Mucosa of rectum (tissue), 2 donors: ENCODE data around the gene PTPRD.

ENCODE experiments used
- H3K27ac ChIP-seq, 2 donors: one replicate each; pipeline ENCODE4 v1.7.0; 2013; ENCODE audit warnings: inconsistent platforms in 2 of 2, low read depth in 2 of 2, low read length in 2 of 2
- H3K27me3 ChIP-seq, 2 donors: one replicate each; pipeline ENCODE4 v1.7.0; 2013; ENCODE audit warnings: low read length in 2 of 2; ENCODE audit not compliant: control insufficient read depth in 2 of 2, insufficient read depth in 2 of 2
- H3K36me3 ChIP-seq, 2 donors: one replicate each; pipeline ENCODE4 v1.7.0; 2013; ENCODE audit warnings: low read length in 2 of 2; ENCODE audit not compliant: control insufficient read depth in 2 of 2, insufficient read depth in 2 of 2
- H3K4me1 ChIP-seq, 2 donors: one replicate each; pipeline ENCODE4 v1.7.0; 2013; ENCODE audit warnings: low read length in 2 of 2, mild to moderate bottlenecking in 1 of 2; ENCODE audit not compliant: control insufficient read depth in 2 of 2, insufficient read depth in 2 of 2
- H3K4me3 ChIP-seq, 2 donors: one replicate each; pipeline ENCODE4 v1.7.0; 2013; ENCODE audit warnings: low read length in 2 of 2
- H3K9ac ChIP-seq, 2 donors: one replicate each; pipeline ENCODE4 v1.7.0; 2013; ENCODE audit warnings: low read length in 2 of 2, low read depth in 1 of 2, mild to moderate bottlenecking in 1 of 2
- H3K9me3 ChIP-seq, 2 donors: one replicate each; pipeline ENCODE4 v1.7.0; 2013; ENCODE audit warnings: low read length in 2 of 2; ENCODE audit not compliant: control insufficient read depth in 2 of 2
- donor health status: healthy.
- donor health status: Normal muscosa, but diverticular disease.

PTPRD gene

GRCh38 chr9:8883321-8883720 lies 1729.5 kb downstream of the PTPRD start:
- H3K27ac ChIP-seq, result peak overlapping the region in 1 of 2 donors; percentile 17
- H3K36me3 ChIP-seq, result no peaks in the 10 kb centered on the region
- H3K9ac ChIP-seq, result no peak overlapping the region
- H3K4me1 ChIP-seq, result peaks cover 6 to 44% of the 10 kb centered on the region in 2 donors
- no peak overlapping the region for H3K4me3 ChIP-seq
- no peaks in the 10 kb centered on the region for H3K9me3 ChIP-seq
- H3K27me3 ChIP-seq, result no peaks in the 10 kb centered on the region

- Histone ChIP-seq H3K27me3 (no peaks in the 10 kb centered on the region), H3K9ac (no peak overlapping the region), H3K9me3 (no peaks in the 10 kb centered on the region), H3K27ac (no peak overlapping the region), H3K4me3 (no peak overlapping the region), H3K4me1 (peaks cover 6 to 30% of the 10 kb centered on the region in 2 donors), H3K36me3 (no peaks in the 10 kb centered on the region)
These were observed 1732.7 kb downstream of the PTPRD start for GRCh38 chr9:8880060-8880459.

GRCh38 chr9:8879284-8879683 lies 1733.5 kb downstream of the PTPRD start:
- H3K4me3 ChIP-seq, result no peak overlapping the region
- no peak overlapping the region for H3K9ac ChIP-seq
- H3K27ac ChIP-seq, result no peak overlapping the region
- peaks cover 6 to 30% of the 10 kb centered on the region in 2 donors for H3K4me1 ChIP-seq
- no peaks in the 10 kb centered on the region for H3K36me3 ChIP-seq
- no peaks in the 10 kb centered on the region for H3K9me3 ChIP-seq
- no peaks in the 10 kb centered on the region for H3K27me3 ChIP-seq

DNA sequence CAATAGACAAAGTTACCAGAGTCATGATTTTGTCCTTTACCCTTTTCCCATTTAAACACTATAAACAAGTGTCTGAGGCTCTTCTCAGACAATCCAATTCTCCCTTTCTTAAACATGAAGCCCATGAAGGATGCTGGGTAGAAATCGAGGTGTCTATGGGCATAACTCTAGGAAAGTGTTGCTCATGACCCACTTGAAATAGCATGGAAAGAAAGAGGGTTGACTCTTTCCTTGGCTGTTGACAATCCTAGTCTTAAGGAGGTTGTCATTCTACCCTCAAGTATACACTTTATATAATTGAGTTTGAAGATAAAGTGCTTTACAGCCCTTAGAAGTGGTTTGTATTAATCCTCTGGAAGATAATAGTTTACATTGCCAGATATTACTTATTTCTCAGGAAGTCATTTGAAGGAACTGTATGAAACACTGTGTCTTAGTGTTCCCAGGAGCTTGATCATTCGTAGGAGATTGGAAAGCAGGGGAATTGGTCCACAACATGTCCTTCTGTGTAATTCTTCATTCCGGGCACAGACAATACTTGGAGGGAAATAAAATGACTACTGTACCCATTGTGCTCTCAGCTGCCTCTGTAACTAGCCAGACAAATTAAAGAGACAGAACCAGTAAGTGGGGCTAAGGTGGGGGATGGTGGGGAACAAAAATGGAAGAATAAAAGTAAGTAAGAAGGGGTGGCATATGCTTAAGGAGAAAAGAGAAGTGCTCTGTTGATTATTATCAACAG lies 1734.9 kb downstream of the PTPRD start:
- H3K4me3 ChIP-seq, result no peak overlapping the region
- no peak overlapping the region for H3K27ac ChIP-seq
- peaks cover under 1 to 17% of the 10 kb centered on the region in 2 donors for H3K4me1 ChIP-seq

DNA sequence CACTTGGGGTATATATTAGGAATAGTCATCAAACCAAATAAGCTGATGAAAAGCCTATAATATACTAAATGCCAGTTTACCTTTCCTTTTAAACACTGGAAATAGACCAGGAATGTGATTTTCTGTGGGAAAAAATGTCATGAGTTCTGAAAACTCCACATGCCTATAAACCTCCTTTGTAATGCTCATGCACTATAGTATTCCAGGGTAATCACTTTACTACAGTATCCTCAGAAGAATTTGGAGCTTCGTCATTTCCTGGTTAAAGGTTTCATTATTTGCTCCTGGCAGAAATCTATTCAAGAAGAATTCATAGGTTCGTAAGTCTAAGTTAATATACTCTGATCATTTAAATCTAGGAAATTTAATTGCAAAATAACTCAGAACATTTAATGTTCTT lies 1736.5 kb downstream of the PTPRD start:
- no peaks in the 10 kb centered on the region for H3K27me3 ChIP-seq
- H3K4me1 ChIP-seq, result peaks cover 0 to 14% of the 10 kb centered on the region in 2 donors
- H3K27ac ChIP-seq, result no peak overlapping the region
- H3K4me3 ChIP-seq, result no peak overlapping the region
- H3K9ac ChIP-seq, result no peak overlapping the region
- H3K9me3 ChIP-seq, result no peaks in the 10 kb centered on the region
- no peaks in the 10 kb centered on the region for H3K36me3 ChIP-seq

More for the DNA sequence above, 1734.9 kb downstream of the PTPRD start:
- H3K9ac ChIP-seq, result no peak overlapping the region
- no peaks in the 10 kb centered on the region for H3K36me3 ChIP-seq
- H3K9me3 ChIP-seq, result no peaks in the 10 kb centered on the region
- H3K27me3 ChIP-seq, result no peaks in the 10 kb centered on the region

GRCh38 chr9:8874482-8874881 lies 1738.3 kb downstream of the PTPRD start:
- Histone ChIP-seq H3K36me3 (no peaks in the 10 kb centered on the region), H3K4me3 (no peak overlapping the region), H3K4me1 (peaks cover 0 to 6% of the 10 kb centered on the region in 2 donors), H3K27me3 (no peaks in the 10 kb centered on the region), H3K27ac (no peak overlapping the region), H3K9ac (no peak overlapping the region), H3K9me3 (no peaks in the 10 kb centered on the region)

DNA sequence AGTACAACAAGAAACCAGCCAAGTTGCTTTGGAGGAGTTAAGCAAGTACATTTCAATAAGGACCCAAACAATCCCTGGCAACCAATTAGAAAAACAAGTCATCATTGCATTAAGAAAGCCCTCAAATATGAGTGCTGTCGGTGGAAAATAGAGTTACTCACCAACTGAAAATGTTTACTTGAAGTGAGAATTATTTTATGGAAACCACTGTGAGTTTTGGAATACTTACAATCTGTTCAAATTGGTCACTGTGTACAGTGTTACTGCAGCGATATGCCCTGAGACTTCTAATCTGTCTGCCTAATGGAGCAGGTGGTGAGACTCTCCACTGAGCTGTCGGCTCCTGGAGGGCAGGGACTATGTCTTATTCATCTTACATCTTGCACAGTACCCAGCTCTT lies 1740.0 kb downstream of the PTPRD start:
- Histone ChIP-seq H3K27ac (no peak overlapping the region), H3K9me3 (no peaks in the 10 kb centered on the region), H3K27me3 (no peaks in the 10 kb centered on the region), H3K9ac (no peak overlapping the region), H3K36me3 (no peaks in the 10 kb centered on the region), H3K4me1 (peaks cover 0 to 3% of the 10 kb centered on the region in 2 donors), H3K4me3 (no peak overlapping the region)

GRCh38 chr9:8871796-8872445 lies 1740.9 kb downstream of the PTPRD start:
- H3K36me3 ChIP-seq, result no peaks in the 10 kb centered on the region
- H3K9ac ChIP-seq, result no peak overlapping the region
- no peak overlapping the region for H3K4me3 ChIP-seq
- H3K9me3 ChIP-seq, result no peaks in the 10 kb centered on the region
- H3K4me1 ChIP-seq, result peaks cover 0 to 3% of the 10 kb centered on the region in 2 donors
- H3K27me3 ChIP-seq, result no peaks in the 10 kb centered on the region
- H3K27ac ChIP-seq, result no peak overlapping the region

DNA sequence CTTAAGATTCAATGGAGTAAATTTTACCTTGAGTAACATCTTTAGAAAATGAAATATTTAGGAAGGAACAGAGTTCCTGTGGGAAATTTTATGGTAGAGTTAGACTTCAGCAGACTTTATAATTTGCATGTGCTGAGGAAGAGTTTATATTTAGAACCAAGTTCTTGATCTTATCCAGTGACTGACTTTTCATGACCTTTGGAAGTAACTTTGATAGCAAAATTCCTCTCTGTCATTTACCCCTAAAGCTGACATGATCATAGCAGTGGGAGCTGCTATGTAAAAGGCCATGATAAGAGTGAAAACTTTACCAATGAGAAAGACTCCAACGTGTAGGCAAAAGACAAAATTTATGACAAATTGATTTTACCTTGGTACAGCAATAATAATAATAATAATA lies 1741.4 kb downstream of the PTPRD start:
- Histone ChIP-seq H3K4me1 (peaks cover 0 to 3% of the 10 kb centered on the region in 2 donors), H3K36me3 (no peaks in the 10 kb centered on the region), H3K27ac (no peak overlapping the region), H3K9ac (no peak overlapping the region), H3K9me3 (no peaks in the 10 kb centered on the region), H3K27me3 (no peaks in the 10 kb centered on the region), H3K4me3 (no peak overlapping the region)

- Histone ChIP-seq H3K4me3 (no peak overlapping the region), H3K27ac (no peak overlapping the region), H3K9ac (no peak overlapping the region), H3K4me1 (peaks cover 0 to 3% of the 10 kb centered on the region in 2 donors), H3K36me3 (no peaks in the 10 kb centered on the region), H3K9me3 (no peaks in the 10 kb centered on the region), H3K27me3 (no peaks in the 10 kb centered on the region)
These were observed 1743.0 kb downstream of the PTPRD start for GRCh38 chr9:8869812-8870211.
